H1 (cell line): Measurements from ENCODE around the gene SUPT4H1. TPM values are rescaled to one million over a fixed set of nuclear protein-coding genes. Genes with fewer than 3 reads are reported as not detected.

Experiments
- CTCF ChIA-PET: fragments of 300-600 bp; sonication (Branson Sonifier 250); formaldehyde crosslinking; loops from one replicate; lab custom pipeline; 2021; ENCODE audit not compliant: partially characterized antibody; lab: Charles Lee
- POLR2A ChIA-PET: fragments of 300-600 bp; sonication (Branson Sonifier 250); formaldehyde crosslinking; loops from one replicate; lab custom pipeline; 2021; ENCODE audit warnings: inconsistent platforms; ENCODE audit not compliant: partially characterized antibody; lab: Charles Lee
- DNase-seq, 2 experiments: peaks; one replicate each; pipeline versions ENCODE4 v3.0.0 to v3.0.0-alpha.2; 2010 to 2022; ENCODE audit warnings: low spot score in 2 of 2, low read depth in 1 of 2, mixed read lengths in 1 of 2
- FAIRE-seq: peaks from 2 replicates; lab custom pipeline; 2011; peaks lifted over from hg19 to GRCh38; lab: Jason Lieb, UNC
- H2AFZ ChIP-seq: 2 replicates; pipeline ENCODE4 v1.8.1; 2012; ENCODE audit warnings: low read length, inconsistent platforms
- H2AK5ac ChIP-seq: 2 replicates; pipeline ENCODE4 v1.6.1; 2013; ENCODE audit warnings: low read depth, low read length
- H2BK120ac ChIP-seq: replicated peaks from 2 replicates; pipeline ENCODE3; 2013; ENCODE audit warnings: low read depth, low read length, inconsistent platforms
- H2BK12ac ChIP-seq: 2 replicates; pipeline ENCODE4 v1.6.1; 2013; ENCODE audit warnings: low read depth, low read length
- H2BK15ac ChIP-seq: 2 replicates; pipeline ENCODE4 v1.6.1; 2013; ENCODE audit warnings: low read length
- H2BK20ac ChIP-seq: 2 replicates; pipeline ENCODE4 v1.6.1; 2013; ENCODE audit warnings: low read length
- H2BK5ac ChIP-seq: 2 replicates; pipeline ENCODE4 v1.6.1; 2013; ENCODE audit warnings: low read depth, low read length
- H3K14ac ChIP-seq: 2 replicates; pipeline ENCODE4 v1.6.1; 2013; ENCODE audit warnings: inconsistent platforms; ENCODE audit not compliant: insufficient read length
- H3K18ac ChIP-seq: 2 replicates; pipeline ENCODE4 v1.6.1; 2013; ENCODE audit warnings: low read length; ENCODE audit errors: extremely low read depth
- H3K23ac ChIP-seq: 2 replicates; pipeline ENCODE4 v1.6.1; 2013; ENCODE audit warnings: inconsistent platforms; ENCODE audit not compliant: insufficient read length
- H3K23me2 ChIP-seq: 2 replicates; pipeline ENCODE4 v1.6.1; 2013; ENCODE audit warnings: low read depth, low read length
- H3K27ac ChIP-seq: 2 replicates; pipeline ENCODE4 v1.6.1; 2011; ENCODE audit warnings: low read depth, low read length, inconsistent platforms
- H3K27me3 ChIP-seq, 4 experiments: replicated peaks in 1 of 4; 1 replicate in 1 of 4; 2 replicates in 3 of 4; pipeline versions ENCODE4 v1.6.1 to v1.8.1; 2011 to 2013; ENCODE audit warnings: low read length in 3 of 4, mild to moderate bottlenecking in 3 of 4, inconsistent platforms in 2 of 4, mixed read lengths in 2 of 4, moderate library complexity in 1 of 4; ENCODE audit not compliant: control insufficient read depth in 3 of 4, insufficient read depth in 3 of 4; ENCODE audit errors: extremely low read depth in 1 of 4
- H3K36me3 ChIP-seq, 4 experiments: 2 replicates each; pipeline versions ENCODE4 v1.6.1 to v1.8.1; 2011 to 2013; ENCODE audit warnings: mild to moderate bottlenecking in 4 of 4, low read length in 3 of 4, moderate library complexity in 2 of 4, control low read depth in 1 of 4, inconsistent platforms in 1 of 4; ENCODE audit not compliant: insufficient read depth in 4 of 4, control insufficient read depth in 2 of 4
- H3K4ac ChIP-seq: replicated peaks from 2 replicates; pipeline ENCODE3; 2013; ENCODE audit warnings: low read length, low read depth, mixed read lengths, inconsistent platforms; ENCODE audit not compliant: insufficient read length
- H3K4me1 ChIP-seq, 4 experiments: replicated peaks in 1 of 4; 1 replicate in 1 of 4; 2 replicates in 3 of 4; pipeline versions ENCODE4 v1.6.1 to v1.8.1; 2011 to 2013; ENCODE audit warnings: low read length in 3 of 4, inconsistent platforms in 2 of 4, mixed read lengths in 1 of 4; ENCODE audit not compliant: insufficient read depth in 4 of 4, control insufficient read depth in 3 of 4
- H3K4me2 ChIP-seq, 2 experiments: 2 replicates each; pipeline versions ENCODE4 v1.6.1 to v1.8.1; 2011 to 2013; ENCODE audit warnings: low read depth in 2 of 2, low read length in 2 of 2, control low read depth in 1 of 2, inconsistent platforms in 1 of 2, mild to moderate bottlenecking in 1 of 2; ENCODE audit not compliant: insufficient read depth in 1 of 2
- H3K4me3 ChIP-seq, 4 experiments: fragments of 200-600, 300-600 bp in 1 of 4; sonication (generic), shearing (Covaris generic), sonication (Bioruptor Twin) in 1 of 4; 2 replicates each; pipeline versions ENCODE4 v1.5.1 to v1.8.1; 2011 to 2016; ENCODE audit warnings: low read length in 4 of 4, low read depth in 3 of 4, control low read depth in 2 of 4, inconsistent platforms in 2 of 4, mild to moderate bottlenecking in 2 of 4, mixed read lengths in 1 of 4, moderate library complexity in 1 of 4; ENCODE audit not compliant: insufficient read depth in 2 of 4; ENCODE audit errors: extremely low read depth in 1 of 4
- H3K56ac ChIP-seq: replicated peaks from 2 replicates; pipeline ENCODE3; 2013; ENCODE audit warnings: low read depth, mild to moderate bottlenecking, mixed read lengths, low read length, inconsistent platforms; ENCODE audit not compliant: insufficient read length
- H3K79me1 ChIP-seq: 2 replicates; pipeline ENCODE4 v1.6.1; 2013; ENCODE audit warnings: low read depth, low read length, control low read depth
- H3K79me2 ChIP-seq, 2 experiments: 2 replicates each; pipeline versions ENCODE4 v1.6.1 to v1.8.1; 2012 to 2013; ENCODE audit warnings: low read length in 2 of 2, mild to moderate bottlenecking in 2 of 2, inconsistent platforms in 1 of 2; ENCODE audit not compliant: insufficient read depth in 2 of 2, control insufficient read depth in 1 of 2
- H3K9ac ChIP-seq, 4 experiments: replicated peaks in 1 of 4; 1 replicate in 1 of 4; 2 replicates in 3 of 4; pipeline versions ENCODE4 v1.6.1 to v1.8.1; 2011 to 2013; ENCODE audit warnings: low read depth in 3 of 4, low read length in 3 of 4, control low read depth in 2 of 4, mild to moderate bottlenecking in 2 of 4, moderate library complexity in 2 of 4, inconsistent platforms in 1 of 4; ENCODE audit errors: extremely low read depth in 1 of 4
- H3K9me3 ChIP-seq, 2 experiments: 2 replicates each; pipeline versions ENCODE4 v1.6.1 to v1.8.1; 2012 to 2013; ENCODE audit warnings: mild to moderate bottlenecking in 2 of 2, moderate library complexity in 2 of 2, control low read depth in 1 of 2, inconsistent platforms in 1 of 2, low read depth in 1 of 2, low read length in 1 of 2, mixed read lengths in 1 of 2; ENCODE audit not compliant: insufficient read depth in 2 of 2
- H4K20me1 ChIP-seq, 2 experiments: replicated peaks in 1 of 2; 2 replicates each; pipeline versions ENCODE3 to v1.8.1; 2011 to 2013; ENCODE audit warnings: inconsistent platforms in 2 of 2, low read length in 2 of 2, mild to moderate bottlenecking in 1 of 2; ENCODE audit not compliant: insufficient read depth in 2 of 2, control insufficient read depth in 1 of 2
- H4K5ac ChIP-seq: 2 replicates; pipeline ENCODE4 v1.6.1; 2013; ENCODE audit warnings: low read length, low read depth, mixed read lengths, inconsistent platforms; ENCODE audit not compliant: insufficient read length
- H4K8ac ChIP-seq: 2 replicates; pipeline ENCODE4 v1.8.0; 2013; ENCODE audit warnings: mild to moderate bottlenecking, moderate library complexity, low read length, inconsistent platforms; ENCODE audit not compliant: insufficient read depth; ENCODE audit errors: extremely low read depth
- H4K91ac ChIP-seq: replicated peaks from 2 replicates; pipeline ENCODE3; 2013; ENCODE audit warnings: low read length, mixed read lengths, inconsistent platforms; ENCODE audit not compliant: insufficient read length
- CHD1 ChIP-seq: IDR thresholded peaks from 2 replicates; pipeline ENCODE4 v1.6.1; 2012; ENCODE audit warnings: low read depth, low read length, improper control_type of control experiment
- CTCF ChIP-seq, 3 experiments: IDR thresholded peaks; 1 replicate in 2 of 3; 2 replicates in 1 of 3; pipeline versions ENCODE4 v1.5.1 to v1.6.1; 2011; ENCODE audit warnings: low read length in 3 of 3, mild to moderate bottlenecking in 3 of 3, inconsistent platforms in 2 of 3, low read depth in 1 of 3, moderate library complexity in 1 of 3; ENCODE audit not compliant: insufficient read depth in 1 of 3; ENCODE audit errors: control extremely low read depth in 1 of 3
- EZH2 ChIP-seq: fragments of 200-600 bp; sonication (generic); IDR thresholded peaks from 2 replicates; pipeline ENCODE4 v1.7.1; 2012; ENCODE audit warnings: low read depth, mild to moderate bottlenecking, moderate library complexity, low read length, inconsistent platforms; ENCODE audit not compliant: severe bottlenecking
- GTF2F1 ChIP-seq: IDR thresholded peaks from 2 replicates; pipeline ENCODE4 v1.6.1; 2012; ENCODE audit warnings: low read depth, low read length, improper control_type of control experiment, borderline replicate concordance
- POLR2A ChIP-seq, 2 experiments: IDR thresholded peaks; 1 replicate in 1 of 2; 2 replicates in 1 of 2; pipeline ENCODE4 v1.6.1; 2011; ENCODE audit warnings: low read depth in 2 of 2, low read length in 2 of 2, mild to moderate bottlenecking in 2 of 2; ENCODE audit errors: control extremely low read depth in 1 of 2
- RAD21 ChIP-seq, 2 experiments: IDR thresholded peaks in 1 of 2; conservative IDR thresholded peaks in 1 of 2; 2 replicates each; pipeline ENCODE4 v1.6.1; 2011; ENCODE audit warnings: low read depth in 2 of 2, low read length in 2 of 2, improper control_type of control experiment in 1 of 2, inconsistent platforms in 1 of 2, mild to moderate bottlenecking in 1 of 2, moderate library complexity in 1 of 2
- RBBP5 ChIP-seq: IDR thresholded peaks from 2 replicates; pipeline ENCODE4 v1.7.1; 2012; ENCODE audit warnings: low read depth, mild to moderate bottlenecking, inconsistent platforms, low read length, moderate library complexity, borderline replicate concordance
- SAP30 ChIP-seq: fragments of 300-600 bp; sonication (generic); IDR thresholded peaks from 2 replicates; pipeline ENCODE4 v1.7.1; 2012; ENCODE audit warnings: low read length, moderate library complexity, mild to moderate bottlenecking, inconsistent platforms; ENCODE audit not compliant: insufficient read depth, insufficient replicate concordance
- SP2 ChIP-seq: IDR thresholded peaks from 2 replicates; pipeline ENCODE4 v1.6.1; 2012; ENCODE audit warnings: mild to moderate bottlenecking, low read length, inconsistent platforms
- YY1 ChIP-seq: IDR thresholded peaks from 2 replicates; pipeline ENCODE4 v1.6.1; 2011; ENCODE audit warnings: low read depth, mild to moderate bottlenecking, low read length
- polyA plus RNA-seq, 7 experiments: library from polyadenylated mRNA; depleted of rRNA in 3 of 7; stranded (reverse) in 5 of 7; unstranded in 2 of 7; fragments of >200 nt in 5 of 7; fragments of 200-250 nt in 2 of 7; gene quantifications; 1 replicate in 5 of 7; 2 replicates in 1 of 7; 4 replicates in 1 of 7; pipeline versions ENCODE4 v1.2.1 to v1.2.3, GENCODE V29; 2011 to 2013; ENCODE audit warnings: missing spikeins in 2 of 7, mixed read lengths in 2 of 7
- total RNA-seq: library from RNA; stranded (reverse); fragmentation: NEBNext Ultra II Directional; extraction: Animal tissue kit (Norgen Biotek cat#: 25700); gene quantifications from 2 replicates; pipeline ENCODE4 v1.2.1, GENCODE V29; 2021

Gene SUPT4H1
- total and polyA plus RNA-seq, 2 of the 8 experiments (the other 6 are each of a cell fraction or from before 2014, with no cell fraction given): 112 to 143 TPM

GRCh38 chr17:58365185-58365979 lies 13.4 kb upstream of the SUPT4H1 start:
- no peak overlapping the region for H4K8ac ChIP-seq
- no peak overlapping the region for H4K91ac ChIP-seq
- no peaks in the 10 kb centered on the region; the same call in 1 of the 2 replicates for H3K23me2 ChIP-seq
- no peak overlapping the region for H3K9ac ChIP-seq
- no peak overlapping the region for H2AK5ac ChIP-seq
- DNase-seq: no peak
- H3K4ac ChIP-seq: no peak overlapping the region
- no peaks in the 10 kb centered on the region for H4K20me1 ChIP-seq
- no peak overlapping the region for H2BK12ac ChIP-seq
- H3K79me2 ChIP-seq: no peaks in the 10 kb centered on the region
- H3K23ac ChIP-seq: no peak overlapping the region
- CTCF ChIA-PET: interaction anchor here (1.1 to 2.4 kb wide), 6 partner anchors 35 to 83 kb away, joined by 3 to 7 read pairs (median 5); partner anchors contain the start of gene RNF43
- no peaks in the 10 kb centered on the region for H3K27me3 ChIP-seq
- no peak overlapping the region for H3K56ac ChIP-seq
- H3K79me1 ChIP-seq: no peaks in the 10 kb centered on the region
- H2BK20ac ChIP-seq: no peak overlapping the region
- H2AFZ ChIP-seq: no peak overlapping the region
- no peak overlapping the region for H4K5ac ChIP-seq
- POLR2A ChIA-PET: interaction anchor here (4.5 kb wide), 1 partner anchor 12 kb away, joined by 30 read pairs; the partner anchor contains the start of gene SUPT4H1
- H2BK120ac ChIP-seq: no peak overlapping the region
- peaks cover 0 to 2% (median 0%) of the 10 kb centered on the region in 4 experiments; a peak in 1 of 7 replicates for H3K4me1 ChIP-seq
- no peak overlapping the region for H2BK5ac ChIP-seq
- no peaks in the 10 kb centered on the region; a peak in 1 of 8 replicates for H3K36me3 ChIP-seq
- no peak overlapping the region for H3K18ac ChIP-seq
- H3K14ac ChIP-seq: no peak overlapping the region
- FAIRE-seq: no peak
- H3K27ac ChIP-seq: no peak overlapping the region
- no peaks in the 10 kb centered on the region for H3K9me3 ChIP-seq
- no peak overlapping the region for H3K4me2 ChIP-seq
- no peak overlapping the region for H3K4me3 ChIP-seq
- H2BK15ac ChIP-seq: no peak overlapping the region
- TF ChIP-seq EZH2: no peak
- no peak for TF ChIP-seq SAP30
- no peak for TF ChIP-seq CTCF (IDR thresholded peaks at IDR 0.05; ENCODE audit: control extremely low read depth in 1 of 3, insufficient read depth in 1 of 3, low read depth in 1 of 3, low read length in 3 of 3)
- no peak for TF ChIP-seq GTF2F1
- TF ChIP-seq RBBP5: no peak
- no peak for TF ChIP-seq RAD21 (IDR thresholded peaks at IDR 0.05 in 1 of 2, conservative IDR thresholded peaks at IDR 0.05 in 1 of 2; ENCODE audit: low read depth in 2 of 2, low read length in 2 of 2)
- TF ChIP-seq SP2: no peak
- no peak for TF ChIP-seq YY1
- TF ChIP-seq POLR2A (IDR thresholded peaks at IDR 0.05; ENCODE audit: control extremely low read depth in 1 of 2, low read depth in 2 of 2, low read length in 2 of 2): no peak
- no peak for TF ChIP-seq CHD1
